Measurements from ENCODE around the gene OR14A2. TPM values are rescaled to one million over a fixed set of nuclear protein-coding genes. Genes with fewer than 3 reads are reported as not detected.

OR14A2 gene
- total and polyA plus RNA-seq, 2 donors (not counting 1 experiment from before 2014, with no cell fraction given) = not detected

GRCh38 chr1:247679639-247680038 is 68.3 kb downstream of the OR14A2 start, which contains the start of gene OR13G1:
Gene OR13G1 (minus strand): TSS chr1:247679739. CDS start chr1:247673041, 6,698 bp downstream.
- Histone ChIP-seq H3K9ac (ENCODE audit: insufficient read depth, low read length) (no peak within 1 kb of the TSS), H3K4me1 (ENCODE audit: control insufficient read depth, extremely low read depth, insufficient read depth, low read length) (no peaks in the 10 kb centered on the region), H2AFZ (ENCODE audit: low read length) (no peak within 1 kb of the TSS), H3K9me3 (ENCODE audit: control insufficient read depth, insufficient read depth, low read depth, low read length) (no peaks in the 10 kb centered on the region), H4K20me1 (ENCODE audit: control insufficient read depth, extremely low read depth, insufficient read depth, low read length) (no peaks in the 10 kb centered on the region), H3K4me2 (ENCODE audit: extremely low read depth, insufficient read depth, low read length) (no peak within 1 kb of the TSS), H3K36me3 (ENCODE audit: control insufficient read depth, insufficient read depth, low read length) (no peaks in the 10 kb centered on the region), H3K79me2 (ENCODE audit: control insufficient read depth, insufficient read depth, low read length) (no peaks in the 10 kb centered on the region), H3K27me3 (ENCODE audit: control insufficient read depth, insufficient read depth, low read length) (no peaks in the 10 kb centered on the region), H3K4me3 (replicated peaks in 1 of 4; ENCODE audit: control extremely low read depth in 1 of 4, insufficient read depth in 1 of 4, low read depth in 3 of 4, low read length in 4 of 4) (no peak within 1 kb of the TSS), H3K27ac (ENCODE audit: insufficient read depth, low read length) (no peak within 1 kb of the TSS)
- DNase-seq (ENCODE audit: low read depth in 2 of 2) = no peak
- TF ChIP-seq EZH2 (IDR thresholded peaks at IDR 0.05; ENCODE audit: low read length, missing control alignments) = no peak
- TF ChIP-seq CTCF (conservative IDR thresholded peaks at IDR 0.05 in 1 of 2, IDR thresholded peaks at IDR 0.05 in 1 of 2; ENCODE audit: low read depth in 1 of 2, low read length in 2 of 2) = no peak

Other genes starting within 250 kb of the OR14A2 start
- gene OR2C3, start 211.7 kb downstream of the OR14A2 start, total RNA-seq = not detected in 2 replicates
- not detected in 2 replicates for gene OR2C3, start 211.7 kb downstream of the OR14A2 start, polyA plus RNA-seq
- not detected in 2 replicates for gene GCSAML, start 199.0 kb downstream of the OR14A2 start, total RNA-seq
- gene GCSAML, start 199.0 kb downstream of the OR14A2 start, polyA plus RNA-seq = not detected in 2 replicates
- not detected in 2 replicates for gene OR2G2, start 159.8 kb downstream of the OR14A2 start, total RNA-seq
- not detected in 2 replicates for gene OR2G2, start 159.8 kb downstream of the OR14A2 start, polyA plus RNA-seq
- not detected in 2 replicates for gene OR2G3, start 142.6 kb downstream of the OR14A2 start, total RNA-seq
- not detected in 2 replicates for gene OR2G3, start 142.6 kb downstream of the OR14A2 start, polyA plus RNA-seq
- not detected in 2 replicates for gene OR13G1, start 68.4 kb downstream of the OR14A2 start, total RNA-seq
- not detected in 2 replicates for gene OR13G1, start 68.4 kb downstream of the OR14A2 start, polyA plus RNA-seq
- gene OR6F1, start 31.5 kb downstream of the OR14A2 start, total RNA-seq = not detected in 2 replicates
- not detected in 2 replicates for gene OR6F1, start 31.5 kb downstream of the OR14A2 start, polyA plus RNA-seq
- gene OR14K1, start 9.5 kb downstream of the OR14A2 start, total RNA-seq = not detected in 2 replicates
- not detected in 2 replicates for gene OR14K1, start 9.5 kb downstream of the OR14A2 start, polyA plus RNA-seq
- not detected in 2 replicates for gene OR1C1, start 12.4 kb upstream of the OR14A2 start, total RNA-seq
- not detected in 2 replicates for gene OR1C1, start 12.4 kb upstream of the OR14A2 start, polyA plus RNA-seq
- not detected in 2 replicates for gene OR14A16, start 76.0 kb upstream of the OR14A2 start, total RNA-seq
- not detected in 2 replicates for gene OR14A16, start 76.0 kb upstream of the OR14A2 start, polyA plus RNA-seq
- not detected in 2 replicates for gene OR11L1, start 93.8 kb upstream of the OR14A2 start, total RNA-seq
- gene OR11L1, start 93.8 kb upstream of the OR14A2 start, polyA plus RNA-seq = not detected in 2 replicates
- gene TRIM58, start 109.0 kb upstream of the OR14A2 start, total RNA-seq = under 0.01 and 0.50 TPM in 2 replicates
- gene TRIM58, start 109.0 kb upstream of the OR14A2 start, polyA plus RNA-seq = 0.47 and 3.5 TPM in 2 replicates
- not detected in 2 replicates for gene OR2W3, start 147.4 kb upstream of the OR14A2 start, total RNA-seq
- gene OR2W3, start 147.4 kb upstream of the OR14A2 start, polyA plus RNA-seq = 0.42 and 3.2 TPM in 2 replicates
- gene OR2T8, start 172.1 kb upstream of the OR14A2 start, total RNA-seq = not detected in 2 replicates
- 0.09 TPM in 1 of 2 replicates, not detected in the other for gene OR2T8, start 172.1 kb upstream of the OR14A2 start, polyA plus RNA-seq
- not detected in 2 replicates for gene OR2AJ1, start 176.7 kb upstream of the OR14A2 start, total RNA-seq
- not detected in 2 replicates for gene OR2AJ1, start 176.7 kb upstream of the OR14A2 start, polyA plus RNA-seq
- 0.17 TPM in 1 of 2 replicates, not detected in the other for gene OR2L8, start 200.7 kb upstream of the OR14A2 start, total RNA-seq
- not detected in 2 replicates for gene OR2L8, start 200.7 kb upstream of the OR14A2 start, polyA plus RNA-seq
- not detected in 2 replicates for gene OR2AK2, start 217.1 kb upstream of the OR14A2 start, total RNA-seq
- not detected in 2 replicates for gene OR2AK2, start 217.1 kb upstream of the OR14A2 start, polyA plus RNA-seq

All from fibroblast of lung (primary cell).